B cell (primary cell): ENCODE measurements around the gene TGFBRAP1.

Experiments used
- EZH2 ChIP-seq: IDR thresholded peaks from 2 replicates; pipeline ENCODE4 v1.6.1; 2012; ENCODE audit warnings: borderline replicate concordance, low read depth, mild to moderate bottlenecking, moderate library complexity, low read length; ENCODE audit not compliant: insufficient read depth, poor library complexity, severe bottlenecking
- TF ChIP-seq, protein P1 (sequence below): fragments of 200-600 bp; IDR thresholded peaks from one replicate; pipeline ENCODE4 v1.8.0; 2022; ENCODE audit warnings: antibody characterized with exemption, mild to moderate bottlenecking

GRCh38 chr2:105371156-105371555, 41.6 kb upstream of the TGFBRAP1 start:
- TF ChIP-seq, protein P1, sequence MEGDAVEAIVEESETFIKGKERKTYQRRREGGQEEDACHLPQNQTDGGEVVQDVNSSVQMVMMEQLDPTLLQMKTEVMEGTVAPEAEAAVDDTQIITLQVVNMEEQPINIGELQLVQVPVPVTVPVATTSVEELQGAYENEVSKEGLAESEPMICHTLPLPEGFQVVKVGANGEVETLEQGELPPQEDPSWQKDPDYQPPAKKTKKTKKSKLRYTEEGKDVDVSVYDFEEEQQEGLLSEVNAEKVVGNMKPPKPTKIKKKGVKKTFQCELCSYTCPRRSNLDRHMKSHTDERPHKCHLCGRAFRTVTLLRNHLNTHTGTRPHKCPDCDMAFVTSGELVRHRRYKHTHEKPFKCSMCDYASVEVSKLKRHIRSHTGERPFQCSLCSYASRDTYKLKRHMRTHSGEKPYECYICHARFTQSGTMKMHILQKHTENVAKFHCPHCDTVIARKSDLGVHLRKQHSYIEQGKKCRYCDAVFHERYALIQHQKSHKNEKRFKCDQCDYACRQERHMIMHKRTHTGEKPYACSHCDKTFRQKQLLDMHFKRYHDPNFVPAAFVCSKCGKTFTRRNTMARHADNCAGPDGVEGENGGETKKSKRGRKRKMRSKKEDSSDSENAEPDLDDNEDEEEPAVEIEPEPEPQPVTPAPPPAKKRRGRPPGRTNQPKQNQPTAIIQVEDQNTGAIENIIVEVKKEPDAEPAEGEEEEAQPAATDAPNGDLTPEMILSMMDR = no peak
- TF ChIP-seq EZH2 = no peak
